Stimulated activated CD4-positive, alpha-beta T cell treated with anti-CD3 and anti-CD28 coated beads, Interleukin-12 subunit alpha, Interleukin-12 subunit beta, amount 100 ng/mL, for 4 hours (primary cell): ENCODE measurements around the gene FOXRED1.
"Not testable (repeated sequence)": the region's sequence is repeated elsewhere in the genome, so short reads cannot be mapped to it uniquely, and the experiment has no call there.

Experiments used
- DNase-seq: peaks from one replicate; pipeline ENCODE4 v3.0.0-alpha.2; 2020

Gene FOXRED1

GRCh38 chr11:126268708-126269579 is at the start of gene FOXRED1, which contains the start of gene SRPRA:
FOXRED1 (plus strand) TSS chr11:126269154; CDS start chr11:126269207, 53 bp downstream.
SRPRA (minus strand) TSS chr11:126268895; CDS start chr11:126268804, 91 bp downstream.
- peak; percentile 99 for DNase-seq

- DNase-seq = no peak
These were observed 49.4 kb upstream of the FOXRED1 start for GRCh38 chr11:126219547-126219946.

GRCh38 chr11:126224647-126225294 is 44.2 kb upstream of the FOXRED1 start:
- DNase-seq = no peak

- no peak for DNase-seq
These were observed 43.7 kb upstream of the FOXRED1 start for GRCh38 chr11:126225295-126225665.

- DNase-seq = no peak
These were observed 42.4 kb upstream of the FOXRED1 start for GRCh38 chr11:126226334-126227084.

- DNase-seq = no peak
These were observed 39.0 kb upstream of the FOXRED1 start for GRCh38 chr11:126229858-126230540.

- no peak for DNase-seq
These were observed 37.1 kb upstream of the FOXRED1 start for GRCh38 chr11:126231725-126232459.

GRCh38 chr11:126232683-126233082 is 36.3 kb upstream of the FOXRED1 start:
- no peak for DNase-seq

GRCh38 chr11:126233391-126233790 is 35.6 kb upstream of the FOXRED1 start:
- DNase-seq = no peak

GRCh38 chr11:126246636-126247035 is 22.3 kb upstream of the FOXRED1 start:
- DNase-seq = no peak

GRCh38 chr11:126253265-126253664 is 15.7 kb upstream of the FOXRED1 start:
- DNase-seq = no peak

- no peak for DNase-seq
These were observed 14.1 kb upstream of the FOXRED1 start for GRCh38 chr11:126254819-126255218.

- not testable (repeated sequence) for DNase-seq
These were observed 13.4 kb upstream of the FOXRED1 start for GRCh38 chr11:126255507-126255906.

GRCh38 chr11:126256216-126256615 is 12.7 kb upstream of the FOXRED1 start:
- DNase-seq = no peak

- DNase-seq = no peak
These were observed 11.8 kb upstream of the FOXRED1 start for GRCh38 chr11:126257144-126257543.

GRCh38 chr11:126257764-126258163 is 11.2 kb upstream of the FOXRED1 start:
- no peak for DNase-seq

- DNase-seq = no peak
These were observed 6.7 kb upstream of the FOXRED1 start for GRCh38 chr11:126262216-126262615.

- no peak for DNase-seq
These were observed 5.5 kb upstream of the FOXRED1 start for GRCh38 chr11:126263489-126263888.

GRCh38 chr11:126265811-126266210 is 3.1 kb upstream of the FOXRED1 start:
- DNase-seq = no peak

GRCh38 chr11:126267650-126268049 is 1.3 kb upstream of the FOXRED1 start:
- DNase-seq = no peak

- DNase-seq = no peak
These were observed 620 bp upstream of the FOXRED1 start for GRCh38 chr11:126268361-126268707.

GRCh38 chr11:126277322-126277721 is 8.4 kb downstream of the FOXRED1 start:
- DNase-seq = no peak
